NCI-H524 treated with DMSO at 0.1 percent for 48 hours (cell line): ENCODE measurements around the gene GRIP1.

Experiments used
- DNase-seq: peaks from one replicate; lab custom pipeline; 2025; lab: John Stamatoyannopoulos, UW

The GRIP1 gene

DNA sequence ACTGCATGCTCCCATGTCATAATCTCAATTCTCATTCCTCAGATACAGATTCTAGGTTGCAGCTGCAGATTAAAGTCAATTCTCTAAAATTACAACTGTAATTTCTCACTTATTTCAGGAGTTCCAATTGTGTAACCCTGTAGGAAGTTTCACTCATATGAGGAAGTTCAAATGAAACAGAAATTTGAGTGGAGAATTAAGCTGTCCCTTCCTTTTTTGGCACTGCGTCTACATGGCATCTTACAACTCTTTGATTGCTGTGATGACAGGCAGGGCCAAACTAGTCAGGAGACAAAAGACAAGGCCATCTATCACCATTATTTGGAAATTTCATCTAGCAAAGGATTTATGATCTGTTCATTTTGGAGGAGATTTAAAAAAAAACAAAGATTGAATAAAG lies 13.3 kb upstream of the GRIP1 start:
- no peak for DNase-seq

DNA sequence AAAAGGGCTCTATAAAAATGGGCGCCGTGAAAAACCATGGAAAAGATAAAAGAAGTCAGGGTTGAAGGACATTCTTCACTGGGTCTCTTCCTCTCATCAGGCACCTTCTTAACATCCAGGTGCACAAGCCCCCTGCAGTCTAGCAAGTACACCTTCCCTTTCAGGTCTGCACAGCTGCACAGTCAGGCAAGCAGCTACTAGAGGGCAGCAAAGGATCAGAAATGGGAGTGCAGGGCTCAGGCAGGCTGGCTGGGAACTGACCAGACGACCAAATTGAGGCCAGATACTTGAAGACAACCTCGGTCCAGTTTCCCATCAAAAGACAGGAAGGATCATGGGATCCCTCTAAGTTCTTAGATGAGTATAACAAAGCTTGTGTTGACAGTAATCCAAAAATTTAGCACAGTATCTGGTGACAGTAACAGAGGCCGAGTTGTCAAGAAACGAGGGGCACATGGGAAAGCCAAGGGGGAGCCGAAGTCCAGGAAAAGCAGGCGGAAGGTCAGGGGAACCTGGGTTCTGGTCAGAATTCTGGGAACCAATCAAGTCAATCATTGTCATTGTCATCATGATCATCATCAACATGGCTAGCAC lies 10.1 kb upstream of the GRIP1 start:
- peak; percentile 14 for DNase-seq

DNA sequence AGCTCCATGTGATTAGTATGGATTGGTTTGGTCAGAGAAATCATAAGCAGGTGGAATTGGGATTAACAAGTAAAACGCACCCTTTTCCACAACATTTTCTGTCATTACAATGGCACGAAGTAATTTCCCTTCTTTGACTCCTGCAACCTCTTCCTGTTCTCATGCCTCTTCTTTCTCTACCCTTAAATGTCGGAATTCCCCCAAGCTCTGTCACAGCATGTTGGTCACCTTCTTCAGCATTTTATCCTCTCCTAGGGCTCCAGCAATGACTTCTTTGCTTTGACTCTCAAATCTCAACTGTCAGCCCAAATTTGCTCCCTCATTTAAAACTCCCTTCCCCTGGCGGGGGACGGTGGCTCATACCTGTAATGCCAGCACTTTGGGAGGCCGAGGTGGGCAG lies 5.3 kb upstream of the GRIP1 start:
- no peak for DNase-seq

DNA sequence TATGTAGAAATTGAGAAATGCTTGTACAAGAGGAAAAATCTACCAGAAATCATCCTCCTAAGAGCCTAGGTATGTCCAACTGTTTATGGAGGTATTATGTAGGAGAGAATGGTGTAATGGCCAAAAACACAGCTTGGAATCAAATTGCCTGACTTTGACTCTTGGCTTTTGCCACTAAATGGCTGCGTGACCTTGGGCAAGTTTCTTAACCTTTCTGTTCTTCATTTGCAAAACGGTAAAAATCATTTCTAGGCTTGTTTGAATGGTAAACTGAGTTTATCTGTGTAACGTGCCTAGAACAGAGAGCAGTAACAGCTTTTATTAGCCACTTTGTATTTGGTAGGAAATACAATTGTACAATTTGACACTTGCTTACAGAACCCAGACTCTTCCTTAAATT lies 4.9 kb upstream of the GRIP1 start:
- no peak for DNase-seq

DNA sequence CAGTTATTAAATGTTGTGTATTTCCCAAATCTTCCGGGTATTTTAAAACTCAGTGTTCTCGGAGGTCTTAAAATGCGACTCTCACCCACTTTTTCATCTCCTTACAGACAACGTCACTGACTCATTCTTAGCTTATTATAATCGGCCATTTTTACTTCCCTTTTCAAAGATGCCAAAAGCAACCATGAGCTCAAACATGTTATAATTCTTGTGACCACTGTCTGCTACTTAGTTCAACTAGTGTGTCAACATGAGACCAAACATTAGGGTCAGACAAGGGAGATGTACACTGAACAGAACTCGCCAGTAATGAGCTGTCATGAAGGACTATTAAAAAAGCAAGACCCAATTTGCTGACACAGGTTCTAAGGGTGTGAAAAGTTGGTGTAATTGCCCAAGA lies 4.2 kb upstream of the GRIP1 start:
- DNase-seq: no peak

DNA sequence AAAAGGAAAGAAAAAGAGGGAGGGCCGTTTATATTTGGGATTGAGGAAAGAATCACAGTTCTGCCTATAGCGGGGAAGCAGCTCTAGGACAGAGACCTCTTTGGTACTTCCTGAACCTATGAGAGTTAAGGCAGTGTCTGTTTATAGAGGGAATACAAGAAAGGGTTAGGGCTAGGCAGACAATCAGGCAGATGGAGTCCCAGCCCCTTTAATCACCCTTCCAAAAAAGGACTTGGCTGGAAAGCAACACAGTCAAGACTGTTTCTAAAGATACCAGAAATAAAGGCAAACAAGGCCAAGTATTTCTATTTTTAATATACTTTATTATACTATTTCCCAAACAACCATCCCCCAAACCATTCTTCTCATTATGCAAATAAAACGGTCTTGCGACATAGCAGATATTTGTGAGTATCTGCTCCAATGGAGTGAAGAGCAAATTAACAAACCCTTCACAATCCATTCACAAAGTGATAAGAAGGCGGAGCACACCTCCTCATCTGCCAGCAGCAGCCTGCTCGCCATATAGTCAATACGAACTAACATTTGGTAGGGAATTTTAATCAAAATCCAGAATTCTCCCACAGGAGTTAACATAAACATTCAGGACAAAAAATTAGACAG lies 697 bp upstream of the GRIP1 start:
- no peak for DNase-seq

DNA sequence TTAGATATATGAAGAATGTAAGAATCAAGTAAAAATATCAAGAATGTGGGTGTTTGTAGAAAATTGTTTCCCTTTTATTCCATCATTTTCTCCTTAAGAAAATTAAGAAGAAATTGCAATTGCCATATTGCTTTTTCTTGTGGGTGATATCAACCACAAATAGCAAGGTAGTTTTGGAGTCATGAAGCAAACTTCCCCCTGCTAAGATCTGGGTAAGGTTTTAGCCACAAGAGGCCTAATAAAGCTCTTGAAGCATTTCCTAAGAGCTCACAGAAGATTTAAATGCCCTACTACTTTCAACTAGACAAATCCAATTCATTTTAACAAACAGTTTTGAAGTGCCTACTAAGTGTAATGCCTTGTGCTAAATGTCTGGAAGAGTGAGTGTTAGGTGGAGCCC lies 2.6 kb downstream of the GRIP1 start:
- no peak for DNase-seq

DNA sequence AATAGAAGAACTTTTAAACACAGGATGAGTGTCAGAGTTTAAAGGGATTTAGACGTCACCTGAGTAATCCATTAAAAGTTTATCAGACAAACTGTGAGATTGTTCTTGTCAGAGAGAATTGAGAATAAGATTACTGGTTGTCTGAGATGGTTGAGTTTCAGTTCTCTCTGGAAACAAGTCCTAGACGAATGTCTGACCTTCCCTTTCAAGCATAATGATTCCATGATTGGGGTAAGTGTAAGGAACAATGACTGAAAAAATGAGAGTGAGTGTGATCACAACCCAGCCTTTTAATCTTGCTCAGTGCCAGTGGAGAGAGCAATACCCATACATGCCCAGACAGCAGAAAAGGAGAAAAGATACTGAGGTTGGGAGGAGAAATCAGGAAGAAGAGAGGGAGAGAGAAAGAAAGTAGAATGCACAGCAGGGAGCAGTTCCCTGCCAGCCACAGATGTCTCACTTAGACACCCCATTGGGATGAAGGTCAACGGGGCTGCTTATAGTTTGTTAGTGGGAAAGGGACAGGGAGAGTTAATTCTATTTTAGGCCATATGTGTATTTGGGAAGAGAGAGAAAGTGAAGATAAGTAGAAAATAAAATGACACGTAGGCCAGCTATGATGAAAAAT lies 4.3 kb downstream of the GRIP1 start:
- DNase-seq: no peak

DNA sequence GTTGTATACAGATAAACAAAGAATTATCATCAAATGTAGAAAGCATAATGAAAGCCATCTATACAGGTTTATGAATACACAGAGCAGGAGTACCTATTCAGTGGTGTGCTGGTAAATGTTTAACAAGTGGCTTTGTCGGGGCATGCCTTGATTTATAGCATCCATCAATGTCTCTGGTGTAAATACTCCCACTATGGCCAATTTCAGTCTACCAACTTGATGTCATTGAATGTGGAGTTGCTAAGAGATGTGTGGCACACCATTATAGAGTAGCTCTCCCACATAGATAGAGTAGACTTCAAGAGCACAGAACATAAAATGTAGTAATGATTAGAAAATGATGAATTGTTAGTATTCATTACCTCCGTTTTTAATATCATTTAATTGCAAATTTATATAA lies 9.3 kb downstream of the GRIP1 start:
- DNase-seq: no peak

DNA sequence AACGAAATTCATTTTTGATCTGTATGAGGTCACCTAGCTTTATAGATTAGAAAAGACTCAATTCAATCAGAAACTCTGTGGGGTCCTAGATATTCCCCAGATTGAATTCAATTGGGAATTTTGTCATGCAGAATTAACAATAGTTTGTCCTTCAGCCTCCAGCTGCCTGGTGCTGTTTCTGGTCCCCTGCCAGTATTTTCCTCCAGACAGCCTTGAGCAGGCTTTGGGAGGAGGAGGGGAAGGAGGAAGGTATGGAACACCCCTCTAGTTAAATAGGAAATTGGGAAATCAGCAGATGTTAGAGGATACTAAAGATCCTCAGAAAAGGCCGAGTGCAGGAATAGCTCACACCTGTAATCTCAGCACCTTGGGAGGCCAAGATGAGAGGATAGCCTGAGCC lies 10.6 kb downstream of the GRIP1 start:
- DNase-seq: no peak

DNA sequence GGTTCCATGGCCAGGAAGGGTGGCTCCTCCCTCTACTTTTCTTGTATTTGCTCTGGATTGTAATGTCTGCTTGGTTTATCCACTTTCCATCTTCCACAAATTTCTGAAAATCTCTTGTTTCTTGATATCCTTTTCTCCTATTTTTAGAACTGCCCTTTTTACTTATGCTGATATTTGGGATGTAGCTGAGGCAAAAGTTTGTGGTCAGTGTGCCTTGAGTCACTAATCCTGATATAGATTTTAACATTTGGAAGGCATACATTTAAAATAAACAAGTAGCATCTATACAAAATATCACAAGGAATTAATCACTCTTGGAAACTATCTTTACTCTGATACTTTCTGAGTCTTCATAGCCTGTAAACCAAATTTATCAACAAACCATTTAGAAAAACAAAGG lies 11.0 kb downstream of the GRIP1 start:
- DNase-seq: no peak

DNA sequence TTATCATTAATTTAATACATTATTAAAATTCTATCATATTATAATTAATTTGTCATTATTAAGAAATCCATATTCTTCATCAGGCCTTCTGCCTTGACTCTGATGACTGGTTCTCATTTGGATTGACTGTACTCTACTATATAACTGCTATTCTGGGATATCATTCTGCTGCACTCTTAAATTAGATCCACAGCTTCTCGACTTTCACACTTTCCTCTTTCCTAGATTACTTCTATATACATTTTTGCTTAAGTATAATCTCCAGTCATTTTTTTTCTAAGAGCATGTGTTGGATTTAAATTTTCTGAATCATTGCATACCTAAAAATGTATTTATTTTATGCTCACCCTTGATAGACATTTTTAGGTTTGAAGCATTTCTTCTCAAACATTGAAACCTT lies 12.4 kb downstream of the GRIP1 start:
- DNase-seq: no peak

DNA sequence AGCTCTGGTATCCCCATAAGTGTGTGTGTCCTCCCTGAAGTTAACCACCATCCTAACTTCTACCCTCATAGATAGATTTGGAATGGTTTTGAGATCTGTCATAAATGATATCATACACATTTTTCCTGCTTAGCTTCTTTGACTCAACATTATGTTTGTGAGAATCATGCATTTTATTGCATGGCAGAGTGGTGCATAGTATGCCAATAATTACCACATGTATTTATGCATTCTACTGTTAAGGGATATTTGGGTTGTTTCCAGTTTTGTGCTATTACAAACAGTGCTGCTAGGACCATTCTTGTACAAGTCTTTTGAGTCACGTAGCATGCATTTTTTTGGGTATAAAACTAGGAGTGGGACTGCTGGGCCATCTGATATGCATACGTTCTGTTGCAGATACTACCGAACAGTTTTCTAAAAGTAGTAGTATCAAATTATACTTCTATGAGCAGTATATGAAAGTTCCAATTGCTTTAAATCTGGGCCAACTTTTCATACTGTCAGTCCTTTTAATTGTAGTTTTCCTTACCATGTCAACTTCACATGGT lies 13.4 kb downstream of the GRIP1 start:
- no peak for DNase-seq

DNA sequence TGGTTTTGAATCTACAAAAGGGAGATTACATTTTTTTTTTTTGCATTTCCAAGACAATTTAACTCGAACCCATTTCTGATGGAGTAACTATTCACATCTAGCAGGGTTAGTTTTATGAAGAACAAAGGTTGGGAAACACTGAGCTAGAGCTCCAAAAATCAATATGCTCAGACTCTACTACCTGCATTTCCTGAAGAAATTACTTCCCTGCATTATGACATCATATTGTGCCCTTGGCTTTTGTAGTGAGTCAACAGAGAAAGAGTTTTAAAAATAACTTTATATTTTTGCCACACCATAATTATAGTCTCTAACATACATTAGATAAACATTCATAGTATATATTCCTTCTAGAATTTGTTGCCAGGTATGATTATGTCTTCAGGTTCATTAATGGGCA lies 14.8 kb downstream of the GRIP1 start:
- no peak for DNase-seq

DNA sequence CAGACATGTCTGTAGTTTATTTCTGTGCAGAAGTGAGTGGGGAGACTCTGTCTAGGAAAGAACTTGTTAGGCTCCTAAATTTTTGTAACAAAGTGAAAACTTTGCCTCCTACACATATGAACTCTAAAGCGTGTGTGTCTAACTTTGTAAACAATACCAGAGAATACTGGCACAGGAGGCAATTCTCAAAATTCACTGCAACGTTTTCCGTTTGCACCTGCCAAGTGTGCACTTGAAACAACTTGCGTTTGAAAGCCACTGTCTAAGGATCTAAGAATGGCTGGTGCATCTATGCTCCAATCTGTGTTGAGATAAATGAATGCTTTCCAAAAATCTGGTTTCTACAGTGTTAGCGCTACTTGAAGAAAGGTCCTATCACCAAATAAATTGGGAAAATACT lies 15.3 kb downstream of the GRIP1 start:
- no peak for DNase-seq

DNA sequence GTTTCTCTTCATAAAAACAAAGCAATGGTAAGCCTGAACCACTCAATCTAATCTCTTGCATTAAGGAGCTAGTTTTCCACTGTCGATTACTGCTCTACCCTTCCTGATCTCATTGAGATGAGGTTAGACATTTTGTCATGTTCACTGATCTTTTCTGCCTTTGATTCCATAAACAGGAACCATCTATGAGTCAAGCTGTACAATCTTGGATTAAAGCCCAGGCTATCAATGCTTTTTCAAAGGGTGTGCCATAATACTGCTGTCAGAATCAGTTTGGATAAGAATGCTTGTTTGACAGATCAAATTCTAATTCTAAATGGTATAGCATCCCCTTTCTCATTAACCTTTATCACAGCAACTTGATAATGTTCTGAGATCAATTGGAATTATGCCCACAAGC lies 16.1 kb downstream of the GRIP1 start:
- DNase-seq: no peak

DNA sequence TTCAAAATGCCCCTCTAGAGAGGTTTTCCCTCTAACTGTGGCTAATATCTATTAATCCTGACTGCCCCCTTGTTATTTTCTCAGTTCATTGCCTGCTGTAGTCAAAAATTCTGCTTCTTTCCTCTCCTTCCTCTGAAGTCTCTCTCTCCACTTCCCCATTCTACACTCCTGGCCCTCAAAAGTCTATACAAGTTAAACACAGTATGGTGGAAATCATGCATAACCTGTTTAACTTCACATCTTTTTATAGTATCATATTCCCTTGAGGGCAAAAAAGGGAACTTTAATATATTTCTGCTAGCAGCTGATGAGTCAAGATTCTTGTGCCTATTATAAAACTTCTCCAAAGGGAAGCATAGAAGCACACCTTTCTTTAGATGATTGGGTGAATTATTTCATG lies 16.7 kb downstream of the GRIP1 start:
- no peak for DNase-seq

DNA sequence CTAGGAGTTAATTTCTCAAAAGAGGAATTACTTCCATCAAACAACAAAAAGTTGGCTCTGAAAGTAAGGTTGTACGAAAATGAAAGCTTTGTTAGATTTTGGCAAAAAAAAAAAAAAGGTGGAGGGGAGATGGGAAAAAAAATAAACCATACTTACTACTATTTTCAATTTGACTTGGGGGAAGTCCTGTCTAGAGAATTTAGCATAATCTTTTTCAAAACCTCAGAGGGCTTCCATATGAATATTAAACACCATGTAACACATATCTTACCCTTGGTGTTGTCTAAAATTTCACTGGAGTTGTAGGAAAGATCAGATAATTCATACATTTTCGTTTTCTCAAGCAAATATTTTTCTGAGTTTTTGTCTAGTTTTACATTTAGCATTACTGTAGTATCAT lies 17.5 kb downstream of the GRIP1 start:
- DNase-seq: no peak

DNA sequence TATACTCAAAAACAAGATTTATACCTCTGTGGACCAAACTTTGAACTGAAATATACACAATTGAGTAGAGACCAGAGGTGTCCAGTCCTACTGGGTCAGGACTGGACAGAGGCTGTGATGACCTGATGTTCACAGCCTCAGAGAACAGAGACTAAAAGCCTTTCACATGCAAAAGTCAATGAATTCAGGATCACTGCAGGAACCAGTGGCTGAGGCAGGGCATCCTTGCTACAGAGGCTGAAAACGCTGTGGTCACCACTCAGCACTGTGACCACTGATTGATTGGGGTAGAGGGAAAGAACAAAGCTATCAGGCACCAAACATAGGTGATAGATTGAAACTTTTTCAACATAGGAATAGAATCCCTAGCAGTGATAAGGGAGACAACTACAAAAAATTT lies 25.1 kb downstream of the GRIP1 start:
- no peak for DNase-seq

DNA sequence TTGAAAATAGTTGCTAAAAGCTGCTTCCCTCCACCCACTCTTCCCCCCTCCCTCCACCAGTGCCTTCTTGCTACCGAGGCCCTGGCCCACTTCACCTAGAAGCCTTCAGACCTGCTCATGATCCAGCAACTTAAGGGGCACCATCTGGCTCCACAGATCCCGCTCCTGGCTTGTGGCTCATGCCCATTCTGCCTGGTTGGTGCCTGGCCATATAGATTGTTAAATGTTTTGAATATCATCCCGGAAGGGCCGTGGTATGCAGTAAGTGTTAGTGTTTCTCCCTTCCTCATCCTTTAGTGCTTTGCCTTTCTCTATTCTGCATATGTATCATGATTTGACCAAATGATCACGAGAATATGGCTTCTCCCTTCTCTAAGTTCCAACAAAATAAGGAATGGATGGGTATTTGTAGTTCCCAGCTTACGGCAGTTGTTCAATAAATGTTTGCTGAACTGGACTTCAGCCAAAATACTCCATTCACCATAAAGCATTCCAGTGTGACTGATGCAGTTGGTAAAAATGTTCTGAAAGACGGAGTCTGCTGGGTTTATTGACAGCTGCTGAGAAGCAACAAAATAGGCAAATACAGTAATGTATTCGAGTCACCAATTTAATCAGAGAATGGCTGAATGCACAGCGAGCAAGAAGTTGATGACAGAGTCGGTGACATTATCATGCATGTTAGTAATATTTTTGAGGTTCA lies 30.7 kb downstream of the GRIP1 start:
- peak; percentile 77 for DNase-seq

DNA sequence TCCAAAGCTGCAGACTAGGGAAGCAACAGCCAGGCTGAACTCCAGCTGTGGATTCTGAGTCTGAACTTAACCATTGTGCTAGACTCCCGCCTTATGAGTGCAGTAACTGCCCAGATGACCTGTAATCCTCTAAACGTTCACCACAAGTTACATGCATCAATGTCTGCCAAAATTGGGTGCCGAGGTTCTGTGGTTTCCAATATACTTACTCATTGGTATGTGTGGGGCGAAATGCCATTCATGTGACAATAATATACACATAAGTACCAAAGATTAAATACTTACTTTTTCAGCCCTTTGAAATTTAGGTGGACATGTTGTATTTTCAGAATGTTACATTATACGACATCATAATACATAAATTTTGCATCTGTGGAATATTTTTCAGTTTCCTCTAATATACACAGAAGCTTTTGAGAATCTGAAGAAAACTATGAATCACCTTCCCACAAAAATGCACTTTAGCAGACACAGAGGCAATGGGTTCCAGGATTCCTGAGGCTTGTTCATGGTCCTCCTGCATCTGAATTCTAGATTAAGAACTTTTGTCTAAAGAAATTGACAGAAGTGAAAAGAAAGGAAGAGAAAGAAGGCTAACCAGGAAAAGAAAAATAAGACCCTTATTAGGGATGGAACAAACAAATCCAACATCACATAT lies 31.7 kb downstream of the GRIP1 start:
- no peak for DNase-seq

DNA sequence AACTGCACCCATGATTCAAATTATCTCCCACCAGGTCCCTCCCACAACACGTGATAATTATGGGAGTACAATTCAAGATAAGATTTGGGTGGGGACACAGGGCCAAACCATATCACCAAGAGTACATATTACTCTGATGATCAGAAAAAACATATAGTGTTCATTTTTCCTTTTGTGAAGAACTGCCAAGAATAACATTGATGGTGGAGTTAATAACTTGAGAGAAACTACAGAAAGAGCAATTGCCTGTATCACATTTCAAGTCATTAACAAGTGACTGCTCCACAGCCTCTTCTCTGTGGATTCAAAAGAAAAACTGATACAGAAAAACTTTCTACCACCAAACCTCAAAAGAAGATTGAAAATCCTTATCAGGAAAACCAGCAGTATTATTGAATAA lies 34.7 kb downstream of the GRIP1 start:
- DNase-seq: no peak
